Immature natural killer cell (primary cell): ENCODE measurements around the gene ASF1B. TPM values are rescaled to one million over a fixed set of nuclear protein-coding genes. Genes with fewer than 3 reads are reported as not detected.

ENCODE experiments used
- DNase-seq, 3 donors: peaks; one replicate each; pipeline ENCODE4 v3.0.0; 2022; ENCODE audit warnings: mixed read lengths in 1 of 3
- H3K27ac Mint-ChIP-seq, 6 donors: one replicate each; pipeline ENCODE4 v1.8.0; 2020; ENCODE audit warnings: mixed read lengths in 6 of 6, mild to moderate bottlenecking in 5 of 6, inconsistent platforms in 4 of 6, moderate library complexity in 3 of 6
- H3K27me3 Mint-ChIP-seq, 3 donors: one replicate each; pipeline ENCODE4 v1.8.0; 2020 to 2021; ENCODE audit warnings: low read depth in 3 of 3, mild to moderate bottlenecking in 3 of 3, mixed read lengths in 3 of 3, moderate library complexity in 3 of 3, inconsistent platforms in 1 of 3
- H3K36me3 Mint-ChIP-seq, 3 donors: one replicate each; pipeline ENCODE4 v1.8.0; 2020; ENCODE audit warnings: mixed read lengths in 3 of 3, inconsistent platforms in 2 of 3, mild to moderate bottlenecking in 2 of 3
- H3K4me1 Mint-ChIP-seq, 2 donors: one replicate each; pipeline ENCODE4 v1.8.0; 2020; ENCODE audit warnings: inconsistent platforms in 2 of 2, mild to moderate bottlenecking in 2 of 2, mixed read lengths in 2 of 2, moderate library complexity in 1 of 2
- H3K4me3 Mint-ChIP-seq, 5 donors: one replicate each; pipeline ENCODE4 v1.8.0; 2020; ENCODE audit warnings: mild to moderate bottlenecking in 5 of 5, mixed read lengths in 5 of 5, inconsistent platforms in 3 of 5, moderate library complexity in 3 of 5
- H3K9me3 Mint-ChIP-seq, 6 donors: one replicate each; pipeline ENCODE4 v1.8.0; 2020; ENCODE audit warnings: mild to moderate bottlenecking in 6 of 6, mixed read lengths in 6 of 6, inconsistent platforms in 4 of 6, moderate library complexity in 3 of 6
- polyA plus RNA-seq, 3 donors: library from polyadenylated mRNA; unstranded; fragments of 300-500 nt; fragmentation: Illumina TruSeq; gene quantifications; one replicate each; pipeline ENCODE4 v1.2.3, GENCODE V29; 2021

The ASF1B gene
- polyA plus RNA-seq, 3 donors from 2014 or later: 7.0 to 11.8 (median 9.7) TPM

- DNase-seq: no peak
- Mint-ChIP-seq H3K27ac (peak overlapping the region in 5 of 6 donors; percentile 26 to 75 (median 63)), H3K9me3 (no peaks in the 10 kb centered on the region), H3K36me3 (peaks cover 0 to 4% (median 0%) of the 10 kb centered on the region in 3 donors), H3K4me1 (peaks cover 21 to 29% of the 10 kb centered on the region in 2 donors), H3K4me3 (peak overlapping the region in 3 of 5 donors; percentile 4 to 55 (median 34)), H3K27me3 (peaks cover 2 to 9% (median 4%) of the 10 kb centered on the region in 3 donors)
Measured at GRCh38 chr19:14139944-14140343, 3.6 kb upstream of the ASF1B start.

- Mint-ChIP-seq H3K27me3 (peaks cover 2 to 13% (median 4%) of the 10 kb centered on the region in 3 donors), H3K36me3 (peaks cover 0 to 4% (median 0%) of the 10 kb centered on the region in 3 donors), H3K4me1 (peaks cover 24 to 36% of the 10 kb centered on the region in 2 donors), H3K27ac (peak overlapping the region; percentile 14 to 89 (median 71)), H3K4me3 (peak overlapping the region; percentile 59 to 85 (median 75)), H3K9me3 (no peaks in the 10 kb centered on the region)
- DNase-seq: no peak
Measured at GRCh38 chr19:14138576-14139265, 2.3 kb upstream of the ASF1B start.

GRCh38 chr19:14135985-14136508, 342 bp downstream of the ASF1B start:
- Mint-ChIP-seq H3K4me1 (peaks cover 19 to 24% of the 10 kb centered on the region in 2 donors), H3K27me3 (peaks cover 2 to 13% (median 4%) of the 10 kb centered on the region in 3 donors), H3K9me3 (no peaks in the 10 kb centered on the region), H3K27ac (peak overlapping the region in 4 of 6 donors; percentile 53 to 79 (median 62)), H3K36me3 (peaks cover 0 to 4% (median 0%) of the 10 kb centered on the region in 3 donors), H3K4me3 (peak overlapping the region; percentile 85 to 96 (median 87))
- no peak for DNase-seq

DNA sequence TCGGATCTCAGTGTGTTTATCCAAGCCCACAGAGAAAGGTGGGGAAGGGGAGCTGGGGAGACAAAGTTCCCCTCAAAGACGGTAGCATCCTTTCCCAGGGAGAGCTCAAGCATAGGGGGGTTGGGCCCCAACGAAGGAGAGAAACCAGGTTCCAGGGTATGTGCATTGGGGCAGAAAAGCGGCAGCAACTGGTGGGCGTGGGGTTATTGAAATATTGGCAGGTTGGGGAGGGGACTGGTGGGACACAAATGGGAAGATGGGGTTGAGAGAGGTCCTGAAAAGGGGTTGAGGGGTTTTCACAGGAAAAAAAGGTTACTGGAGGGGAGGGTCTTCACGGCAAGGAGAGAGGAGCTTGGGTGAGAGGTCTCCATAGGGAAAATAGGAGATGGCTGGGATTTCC, 1.0 kb downstream of the ASF1B start:
- no peak for DNase-seq
- Mint-ChIP-seq H3K36me3 (peaks cover 0 to 4% (median 0%) of the 10 kb centered on the region in 3 donors), H3K4me1 (peaks cover 19 to 24% of the 10 kb centered on the region in 2 donors), H3K27me3 (peaks cover 2 to 13% (median 4%) of the 10 kb centered on the region in 3 donors), H3K9me3 (no peaks in the 10 kb centered on the region), H3K4me3 (peak overlapping the region; percentile 67 to 87 (median 78)), H3K27ac (peak overlapping the region in 4 of 6 donors; percentile 18 to 79 (median 40))

- Mint-ChIP-seq H3K4me3 (no peak overlapping the region), H3K27ac (no peak overlapping the region), H3K9me3 (no peaks in the 10 kb centered on the region), H3K27me3 (peaks cover 0 to 3% (median 0%) of the 10 kb centered on the region in 3 donors), H3K36me3 (no peaks in the 10 kb centered on the region), H3K4me1 (peaks cover 0 to 5% of the 10 kb centered on the region in 2 donors)
- DNase-seq: no peak
Measured at GRCh38 chr19:14127929-14128509, 8.4 kb downstream of the ASF1B start.

GRCh38 chr19:14127176-14127575, 9.2 kb downstream of the ASF1B start:
- no peaks in the 10 kb centered on the region for H3K9me3 Mint-ChIP-seq
- no peak overlapping the region for H3K4me3 Mint-ChIP-seq
- H3K36me3 Mint-ChIP-seq: no peaks in the 10 kb centered on the region
- peaks cover 0 to 5% of the 10 kb centered on the region in 2 donors for H3K4me1 Mint-ChIP-seq
- no peak overlapping the region for H3K27ac Mint-ChIP-seq
- DNase-seq: no peak
- H3K27me3 Mint-ChIP-seq: peaks cover 0 to 3% (median 0%) of the 10 kb centered on the region in 3 donors

- peak overlapping the region in 1 of 6 donors; percentile 61 for H3K27ac Mint-ChIP-seq
- H3K9me3 Mint-ChIP-seq: no peaks in the 10 kb centered on the region
- no peak for DNase-seq
- peaks cover 12 to 13% of the 10 kb centered on the region in 2 donors for H3K4me1 Mint-ChIP-seq
- no peaks in the 10 kb centered on the region for H3K36me3 Mint-ChIP-seq
- H3K27me3 Mint-ChIP-seq: peaks cover 3 to 6% (median 3%) of the 10 kb centered on the region in 3 donors
- no peak overlapping the region for H3K4me3 Mint-ChIP-seq
Measured at GRCh38 chr19:14122924-14123323, 13.5 kb downstream of the ASF1B start.

GRCh38 chr19:14120497-14120780, 15.9 kb downstream of the ASF1B start:
- Mint-ChIP-seq H3K9me3 (peaks cover 0 to 1% (median 0%) of the 10 kb centered on the region in 6 donors), H3K27ac (peak overlapping the region in 1 of 6 donors; percentile 66), H3K4me3 (no peak overlapping the region), H3K36me3 (no peaks in the 10 kb centered on the region), H3K4me1 (peaks cover 26 to 28% of the 10 kb centered on the region in 2 donors), H3K27me3 (peaks cover 5 to 9% (median 8%) of the 10 kb centered on the region in 3 donors)
- no peak for DNase-seq

GRCh38 chr19:14119644-14120496, 16.5 kb downstream of the ASF1B start:
- Mint-ChIP-seq H3K36me3 (no peaks in the 10 kb centered on the region), H3K4me3 (no peak overlapping the region), H3K9me3 (peaks cover 0 to 1% (median 0%) of the 10 kb centered on the region in 6 donors), H3K27ac (peak overlapping the region in 4 of 6 donors; percentile 60 to 100 (median 100)), H3K27me3 (peaks cover 5 to 9% (median 8%) of the 10 kb centered on the region in 3 donors), H3K4me1 (peaks cover 28 to 29% of the 10 kb centered on the region in 2 donors)
- no peak for DNase-seq

DNA sequence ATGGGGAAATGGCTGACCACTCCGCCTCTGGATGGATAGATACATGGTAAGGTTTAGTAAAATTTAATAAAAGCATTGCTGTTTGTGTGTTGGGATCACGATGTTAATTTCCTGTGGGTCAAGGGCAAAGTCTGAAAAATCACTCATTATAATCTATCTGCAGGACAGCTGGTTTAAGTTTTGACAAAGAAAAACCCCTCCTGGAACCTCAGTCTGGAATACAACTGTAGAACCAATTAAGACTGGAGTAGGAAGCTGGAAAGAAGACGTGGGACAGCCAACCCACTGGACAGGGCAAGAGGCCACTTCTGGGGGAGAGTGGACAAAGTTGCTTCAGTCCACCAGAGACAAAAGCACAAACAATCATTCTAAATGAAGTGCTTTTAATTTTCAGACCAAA, 17.2 kb downstream of the ASF1B start:
- peak overlapping the region; percentile 97 to 100 (median 100) for H3K27ac Mint-ChIP-seq
- DNase-seq: no peak
- H3K9me3 Mint-ChIP-seq: peaks cover 0 to 1% (median 0%) of the 10 kb centered on the region in 6 donors
- peaks cover 29% of the 10 kb centered on the region in 2 donors for H3K4me1 Mint-ChIP-seq
- H3K27me3 Mint-ChIP-seq: peaks cover 5 to 9% (median 7%) of the 10 kb centered on the region in 3 donors
- H3K36me3 Mint-ChIP-seq: no peaks in the 10 kb centered on the region
- peak overlapping the region; percentile 93 to 98 (median 95) for H3K4me3 Mint-ChIP-seq

- H3K4me3 Mint-ChIP-seq: peak overlapping the region; percentile 94 to 98 (median 96)
- H3K27ac Mint-ChIP-seq: peak overlapping the region; percentile 97 to 100 (median 100)
- H3K27me3 Mint-ChIP-seq: peaks cover 5 to 9% (median 7%) of the 10 kb centered on the region in 3 donors
- H3K36me3 Mint-ChIP-seq: no peaks in the 10 kb centered on the region
- H3K4me1 Mint-ChIP-seq: peaks cover 29 to 31% of the 10 kb centered on the region in 2 donors
- peak; percentile 64 to 71 (median 69) for DNase-seq
- H3K9me3 Mint-ChIP-seq: peaks cover 0 to 1% (median 0%) of the 10 kb centered on the region in 6 donors
Measured at GRCh38 chr19:14118165-14119051, 18.0 kb downstream of the ASF1B start.

GRCh38 chr19:14117668-14118164, 18.7 kb downstream of the ASF1B start, which contains the start of gene PRKACA:
Gene PRKACA, minus strand, starts transcription at chr19:14117762. Its CDS starts 215 bp downstream, at chr19:14117547.
- H3K4me1 Mint-ChIP-seq: peaks cover 29 to 32% of the 10 kb centered on the region in 2 donors
- peak within 1 kb of the TSS; percentile 97 to 100 (median 100) for H3K27ac Mint-ChIP-seq
- H3K4me3 Mint-ChIP-seq: peak within 1 kb of the TSS; percentile 94 to 98 (median 96)
- H3K36me3 Mint-ChIP-seq: no peaks in the 10 kb centered on the region
- peaks cover 5 to 9% (median 7%) of the 10 kb centered on the region in 3 donors for H3K27me3 Mint-ChIP-seq
- DNase-seq: peak; percentile 99
- peaks cover 0 to 1% (median 0%) of the 10 kb centered on the region in 6 donors for H3K9me3 Mint-ChIP-seq
